Hepatocyte (in vitro differentiated cells): ENCODE measurements around the gene PLCL1.

ENCODE experiments used
- CTCF ChIP-seq: fragments of 200-600 bp; sonication (generic); IDR thresholded peaks from 2 replicates; pipeline ENCODE4 v1.5.1; 2016; ENCODE audit warnings: antibody characterized with exemption, mild to moderate bottlenecking; ENCODE audit not compliant: poor library complexity
- EZH2phosphoT487 ChIP-seq: fragments of 200-600 bp; sonication (generic); IDR thresholded peaks from one replicate; pipeline ENCODE4 v1.6.1; 2018; ENCODE audit warnings: antibody characterized with exemption, mild to moderate bottlenecking, low read depth, moderate library complexity; ENCODE audit not compliant: unreplicated experiment, severe bottlenecking

- TF ChIP-seq EZH2phosphoT487 (no peak), CTCF (no peak)
Observed at GRCh38 chr2:197850882-197851450, 46.6 kb downstream of the PLCL1 start.
